Right renal pelvis (tissue), 4 donors: ENCODE measurements around the gene PLEKHG1. TPM values are rescaled to one million over a fixed set of nuclear protein-coding genes. Genes with fewer than 3 reads are reported as not detected.

Source experiments
- DNase-seq, 4 donors: peaks; one replicate each; pipeline ENCODE4 v3.0.0-alpha.2; 2013; ENCODE audit warnings: low read depth in 4 of 4, low spot score in 3 of 4, missing footprints in 1 of 4
- polyA plus RNA-seq, 4 donors: library from polyadenylated mRNA; unstranded; fragments of 120-200 nt; gene quantifications; one replicate each; pipeline ENCODE4 v1.2.1, GENCODE V29; 2013; ENCODE audit not compliant: insufficient read length in 4 of 4

Gene PLEKHG1
- polyA plus RNA-seq, 4 donors: 36.5 to 39.4 (median 37.7) TPM

DNA sequence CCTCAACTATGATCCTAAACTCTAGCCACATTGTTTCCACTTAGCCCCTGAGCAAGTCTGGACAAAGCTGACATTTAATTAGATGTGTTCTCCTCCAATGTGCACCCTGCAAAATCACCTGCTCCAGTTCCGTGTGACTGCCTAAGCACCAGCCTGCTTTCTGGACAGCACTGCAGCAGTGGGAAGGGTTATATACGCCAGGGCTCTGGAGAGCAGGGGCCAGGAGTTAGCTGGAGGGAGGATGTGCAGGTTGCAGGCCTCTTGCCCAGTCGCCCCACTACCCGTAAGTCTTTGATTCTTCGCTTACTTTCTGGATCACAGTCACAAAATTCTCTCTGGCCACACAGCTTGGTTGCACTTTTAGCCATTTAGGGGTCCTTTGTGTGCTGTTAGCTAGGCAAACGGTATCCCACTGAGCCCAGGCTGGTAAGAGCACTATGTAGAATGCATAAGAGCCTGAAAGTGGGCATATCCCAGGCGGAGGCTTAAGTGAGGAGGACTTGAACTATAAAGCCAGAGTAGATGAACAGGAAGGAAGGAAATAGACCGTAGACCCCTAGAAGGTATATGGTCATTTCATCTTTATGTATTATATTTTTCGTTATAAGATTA, 10.7 kb upstream of the PLEKHG1 start:
- no peak for DNase-seq

DNA sequence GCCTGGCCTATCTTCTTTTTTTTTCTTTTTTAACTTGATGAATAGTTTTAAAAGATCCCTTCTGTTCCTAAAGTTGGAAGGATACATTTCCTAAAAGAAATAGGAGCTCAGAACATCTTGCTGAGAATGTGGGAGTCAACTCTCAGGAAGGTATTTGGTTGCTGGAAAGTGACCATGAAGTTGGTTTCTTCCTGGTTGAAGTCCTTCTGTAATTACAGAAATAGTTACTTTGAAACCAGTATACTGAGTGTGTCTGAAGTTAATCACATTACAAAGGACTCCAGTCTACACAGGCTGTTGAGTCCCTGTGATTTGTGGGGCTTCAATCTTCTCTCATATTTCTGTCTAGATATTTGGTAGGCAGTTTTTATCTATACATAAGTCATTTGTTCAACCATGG, 9.8 kb upstream of the PLEKHG1 start:
- no peak for DNase-seq

- no peak for DNase-seq
Measured at GRCh38 chr6:150590446-150590845, 9.2 kb upstream of the PLEKHG1 start.

DNA sequence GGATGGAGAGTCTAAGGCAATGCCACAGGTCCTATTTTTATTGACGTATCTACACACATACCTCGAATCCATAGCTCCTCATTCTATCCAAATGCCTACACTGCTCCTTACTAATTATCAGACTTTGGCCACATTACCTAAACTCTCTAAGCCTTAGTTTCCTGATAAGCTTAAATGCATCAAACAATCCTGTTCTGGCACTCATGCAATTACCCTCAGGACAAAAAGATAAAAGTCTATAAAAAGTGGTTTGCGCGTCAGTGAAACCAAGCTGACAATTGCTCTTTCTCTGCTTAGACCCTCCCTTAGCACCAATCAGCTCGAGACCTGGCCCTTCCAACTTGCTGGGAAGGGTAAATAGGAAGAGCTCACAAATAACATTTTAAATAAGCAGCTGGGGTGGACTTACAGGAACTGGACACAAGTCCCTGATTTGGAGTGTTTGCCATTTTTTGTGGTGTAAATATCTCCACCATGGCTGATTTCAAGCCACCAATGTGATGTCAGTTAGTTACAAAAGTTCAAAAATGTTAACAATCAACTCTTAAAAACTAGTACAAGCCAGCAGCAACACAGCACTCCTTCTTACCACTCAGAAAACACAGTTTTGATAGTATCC, 7.2 kb upstream of the PLEKHG1 start:
- no peak for DNase-seq

- no peak for DNase-seq
Measured at GRCh38 chr6:150593119-150593518, 6.6 kb upstream of the PLEKHG1 start.

DNA sequence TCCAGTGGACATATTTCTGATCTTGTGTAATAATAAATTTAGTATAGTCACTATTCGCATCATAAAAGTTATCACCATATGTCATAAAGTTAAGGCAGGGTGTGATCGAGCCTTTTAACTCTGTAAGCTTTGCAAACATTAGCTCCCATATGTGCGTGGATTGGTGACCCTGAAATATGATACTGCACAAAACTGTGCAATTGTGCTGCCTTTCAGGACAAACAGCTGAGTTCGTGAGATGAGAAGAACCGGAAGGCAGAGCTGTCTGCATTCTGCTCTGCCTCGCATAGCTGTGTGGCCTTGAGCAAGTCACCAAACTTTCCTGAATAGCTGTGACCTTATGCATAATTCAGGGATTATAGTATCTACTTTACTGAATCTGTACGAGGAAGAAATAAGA, 3.2 kb upstream of the PLEKHG1 start:
- DNase-seq: no peak

DNA sequence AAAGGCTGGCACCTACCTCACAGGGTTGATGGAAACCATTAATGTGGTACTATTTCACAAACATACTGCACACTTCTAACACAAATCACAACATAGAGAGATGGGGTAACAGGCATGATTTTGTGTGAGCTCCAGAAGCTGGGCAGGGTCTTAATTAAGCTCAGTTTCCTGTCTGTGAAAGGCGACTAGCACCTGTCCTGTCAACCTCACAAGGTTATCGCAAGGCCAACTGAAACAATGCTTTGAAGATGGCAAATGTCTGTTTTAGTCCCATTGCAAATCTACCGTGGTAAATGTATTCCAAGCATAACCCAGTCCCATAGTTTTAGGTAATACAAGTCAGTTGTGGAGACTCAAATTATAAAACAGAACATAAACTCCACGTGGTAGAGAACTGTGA, 1.3 kb upstream of the PLEKHG1 start:
- DNase-seq: no peak

- no peak for DNase-seq
Measured at GRCh38 chr6:150598858-150599198, 857 bp upstream of the PLEKHG1 start.

DNA sequence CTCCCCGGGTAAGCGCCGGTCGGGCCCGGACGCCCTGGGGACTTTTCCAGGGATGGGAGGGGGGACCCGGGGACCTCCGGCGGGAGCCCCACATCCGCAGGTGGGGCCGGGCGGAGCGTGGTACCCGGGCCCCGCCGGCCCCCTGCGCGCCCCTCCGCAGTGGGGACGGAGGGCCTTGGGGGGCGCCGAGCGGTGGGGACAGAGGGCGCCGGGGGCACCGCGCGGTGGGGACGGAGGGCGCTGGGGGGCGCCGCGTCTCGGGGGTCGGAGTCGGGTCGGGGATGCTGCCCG, 270 bp downstream of the PLEKHG1 start:
- DNase-seq: no peak

- DNase-seq: peak in 2 of 4 donors; percentile 71 to 72
Measured at GRCh38 chr6:150600301-150601017, 774 bp downstream of the PLEKHG1 start.

DNA sequence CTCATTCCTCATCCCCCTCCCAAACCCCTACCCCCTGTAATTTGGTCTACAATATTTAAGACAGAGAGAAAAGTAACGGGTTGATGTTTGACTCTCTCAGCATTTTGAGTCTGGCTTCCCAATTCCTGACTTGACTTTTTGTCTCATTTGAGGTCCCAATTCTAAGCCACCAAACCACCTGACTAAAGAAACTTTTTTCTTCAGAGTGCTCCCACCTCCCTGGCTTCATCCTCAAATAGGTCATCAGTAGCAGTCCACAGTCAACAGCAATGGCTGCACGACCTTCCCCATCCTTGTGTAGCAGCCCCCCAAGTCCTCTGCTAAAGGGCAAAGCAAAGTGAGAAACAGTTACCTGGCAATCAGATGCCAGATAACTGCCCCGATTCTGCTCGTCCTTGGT, 1.8 kb downstream of the PLEKHG1 start:
- no peak for DNase-seq

GRCh38 chr6:150603176-150603575, 3.5 kb downstream of the PLEKHG1 start:
- no peak for DNase-seq

GRCh38 chr6:150604467-150604866, 4.8 kb downstream of the PLEKHG1 start:
- DNase-seq: no peak

- DNase-seq: no peak
Measured at GRCh38 chr6:150605333-150605732, 5.6 kb downstream of the PLEKHG1 start.

DNA sequence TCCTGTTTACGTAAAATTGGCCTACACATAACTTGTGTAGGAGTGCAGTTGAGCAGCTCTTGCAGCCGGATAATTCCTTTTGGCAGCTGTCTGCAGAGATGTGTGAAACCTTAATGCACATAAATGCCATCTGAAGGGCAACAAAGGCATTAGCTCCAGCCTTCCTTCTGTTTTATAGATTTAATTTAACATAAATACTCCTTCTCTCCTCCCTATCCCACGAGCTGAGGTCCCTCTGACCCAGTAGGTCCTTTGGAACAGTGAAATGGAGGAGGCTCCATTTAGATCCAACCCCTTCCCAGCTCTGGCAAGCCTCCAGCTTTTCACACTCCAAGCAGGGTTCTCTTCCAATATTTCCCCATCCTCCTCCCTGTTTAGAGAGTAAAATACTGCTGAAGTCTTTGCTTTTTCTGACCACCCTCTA, 6.5 kb downstream of the PLEKHG1 start:
- DNase-seq: no peak

GRCh38 chr6:150606647-150607328, 7.1 kb downstream of the PLEKHG1 start:
- DNase-seq: no peak

- DNase-seq: no peak
Measured at GRCh38 chr6:150607329-150607650, 7.6 kb downstream of the PLEKHG1 start.

DNA sequence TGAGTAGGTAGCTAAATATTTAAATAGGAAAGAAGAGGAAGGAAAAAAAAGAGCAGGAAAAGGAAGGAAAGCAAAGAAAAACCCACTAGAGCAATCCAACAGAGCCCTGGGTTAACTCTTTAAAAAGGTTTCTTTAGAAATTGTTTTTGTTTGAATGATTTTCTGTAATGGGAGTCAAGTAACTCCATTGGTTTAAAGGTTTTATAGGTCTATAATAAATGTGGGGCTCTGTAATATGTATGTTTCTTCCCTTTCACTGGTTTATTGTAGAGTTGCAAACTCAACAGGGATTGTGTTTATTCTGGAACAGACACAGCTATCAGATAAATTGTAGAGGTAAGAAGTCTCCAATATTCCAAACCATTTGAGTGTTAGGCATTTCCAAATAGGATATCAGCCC, 10.9 kb downstream of the PLEKHG1 start:
- no peak for DNase-seq

GRCh38 chr6:150613269-150613668, 13.6 kb downstream of the PLEKHG1 start:
- DNase-seq: no peak

DNA sequence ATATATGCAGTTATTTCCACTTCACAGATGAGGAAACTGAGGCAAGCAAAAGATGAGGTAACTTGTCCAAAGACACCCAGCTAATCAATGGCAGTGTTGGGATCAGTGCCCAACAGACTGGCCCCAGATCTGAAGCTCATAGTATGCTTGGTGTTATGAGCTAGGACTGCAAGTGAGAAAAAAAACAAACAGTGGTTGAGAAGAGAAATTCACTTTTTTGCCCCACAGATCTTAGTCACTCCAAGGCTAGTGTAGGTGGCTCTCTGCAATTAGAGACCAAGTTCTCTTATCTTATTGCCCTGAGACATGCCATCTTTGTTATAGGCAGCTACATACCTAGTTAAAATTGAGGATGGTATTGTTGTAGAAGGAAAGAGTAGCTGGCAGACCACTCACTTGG, 16.3 kb downstream of the PLEKHG1 start:
- DNase-seq: no peak

DNA sequence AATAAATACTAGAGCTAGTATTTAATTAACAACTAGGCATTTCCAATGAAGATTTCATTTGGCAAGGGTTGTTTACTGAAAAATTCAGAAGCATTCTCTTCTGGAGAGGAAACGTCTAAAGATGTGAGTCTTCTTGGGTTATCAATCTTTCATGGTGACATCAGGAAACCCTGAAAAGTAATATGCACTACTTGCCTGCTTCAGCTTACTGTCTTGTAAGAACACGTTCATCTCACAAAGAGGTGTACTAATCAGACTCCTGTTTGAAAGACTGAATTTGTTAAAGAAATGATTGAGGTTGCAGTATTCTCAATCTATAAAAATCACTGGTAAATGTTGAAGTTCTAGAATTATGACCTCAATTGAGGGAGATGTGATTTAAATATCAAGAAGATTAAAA, 16.9 kb downstream of the PLEKHG1 start:
- no peak for DNase-seq

- no peak for DNase-seq
Measured at GRCh38 chr6:150617062-150617461, 17.4 kb downstream of the PLEKHG1 start.
